AG04449 (cell line): Measurements from ENCODE around the gene RNASE8.

Experiments
- CTCF ChIA-PET: fragments of 350-600 bp; formaldehyde crosslinking; extraction: SDS; loops from one replicate; lab custom pipeline; 2021; ENCODE audit warnings: antibody characterized with exemption; lab: Yijun Ruan, JAX
- POLR2A ChIA-PET: fragments of 400-600, 350-600 bp; formaldehyde crosslinking; extraction: SDS; loops from one replicate; lab custom pipeline; 2020; ENCODE audit warnings: antibody characterized with exemption, inconsistent platforms; lab: Yijun Ruan, JAX
- DNase-seq: peaks from one replicate; pipeline ENCODE4 v3.0.0-alpha.2; 2010; ENCODE audit warnings: low read depth, low spot score
- H3K4me3 ChIP-seq: 2 replicates; pipeline ENCODE4 v1.5.1; 2011; ENCODE audit warnings: low read depth, mild to moderate bottlenecking, control low read depth, low read length
- TF ChIP-seq, protein P1 (sequence below): IDR thresholded peaks from one replicate; pipeline ENCODE4 v1.5.1; 2011; ENCODE audit warnings: mild to moderate bottlenecking, moderate library complexity, low read length, control low read depth, inconsistent platforms; ENCODE audit not compliant: insufficient read depth; ENCODE audit errors: missing control alignments

Gene RNASE8

GRCh38 chr14:21066882-21067502, 9.4 kb downstream of the RNASE8 start:
- DNase-seq: no peak

DNA sequence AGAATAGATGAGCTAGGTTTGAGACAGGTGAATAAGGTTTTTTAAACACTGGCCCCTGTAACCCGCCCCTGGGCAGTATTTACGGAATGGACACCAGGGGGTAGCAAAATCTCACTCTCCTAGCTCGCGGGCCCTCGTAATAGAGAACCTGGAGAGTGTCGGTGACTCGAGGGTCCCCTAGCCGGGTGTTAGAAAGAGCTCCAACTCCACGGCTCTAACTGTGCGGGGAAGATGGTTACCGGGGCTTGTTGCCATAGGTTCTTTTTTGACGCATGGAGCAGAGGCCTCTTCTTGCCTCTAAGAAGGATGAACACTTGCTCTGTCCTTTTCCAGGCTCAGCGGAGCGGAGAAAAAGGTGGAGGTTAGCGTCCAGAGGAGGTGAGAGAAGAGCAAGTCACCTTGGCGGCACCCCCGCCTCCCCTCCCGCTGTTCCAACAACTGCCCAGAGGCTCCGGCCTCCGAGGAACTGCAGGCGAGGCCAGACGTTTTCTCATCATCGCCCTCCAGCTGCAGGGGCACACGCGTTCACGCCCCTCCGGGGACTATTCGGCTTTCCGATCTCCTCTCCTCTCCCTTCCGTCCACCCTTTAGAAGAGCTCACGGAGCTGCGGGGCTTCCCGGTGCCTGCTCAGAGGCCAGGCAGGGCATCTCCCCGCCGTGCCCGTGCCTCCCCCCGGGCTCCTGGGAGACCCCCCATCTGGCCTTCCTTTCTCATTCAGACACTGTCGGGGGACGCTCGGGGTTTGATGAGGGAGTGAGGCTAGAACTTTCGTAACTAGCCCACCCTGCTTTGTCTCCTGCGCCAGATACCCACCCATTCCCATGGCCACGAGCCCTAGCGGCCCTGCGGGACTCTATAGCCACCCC, 11.1 kb downstream of the RNASE8 start:
- ChIA-PET CTCF (interaction anchor here (0.7 to 9.6 kb wide), 26 partner anchors 8 to 72 kb away, joined by 3 to 300 read pairs (median 4); partner anchors contain the start of genes TMEM253, TPPP2 and ZNF219), POLR2A (interaction anchor here (0.9 kb wide), 2 partner anchors 26 to 36 kb away, joined by 3 to 5 read pairs; no protein-coding TSS in a partner anchor)
- DNase-seq: no peak
- H3K4me3 ChIP-seq: peak overlapping the region; percentile 81
- TF ChIP-seq, protein P1, sequence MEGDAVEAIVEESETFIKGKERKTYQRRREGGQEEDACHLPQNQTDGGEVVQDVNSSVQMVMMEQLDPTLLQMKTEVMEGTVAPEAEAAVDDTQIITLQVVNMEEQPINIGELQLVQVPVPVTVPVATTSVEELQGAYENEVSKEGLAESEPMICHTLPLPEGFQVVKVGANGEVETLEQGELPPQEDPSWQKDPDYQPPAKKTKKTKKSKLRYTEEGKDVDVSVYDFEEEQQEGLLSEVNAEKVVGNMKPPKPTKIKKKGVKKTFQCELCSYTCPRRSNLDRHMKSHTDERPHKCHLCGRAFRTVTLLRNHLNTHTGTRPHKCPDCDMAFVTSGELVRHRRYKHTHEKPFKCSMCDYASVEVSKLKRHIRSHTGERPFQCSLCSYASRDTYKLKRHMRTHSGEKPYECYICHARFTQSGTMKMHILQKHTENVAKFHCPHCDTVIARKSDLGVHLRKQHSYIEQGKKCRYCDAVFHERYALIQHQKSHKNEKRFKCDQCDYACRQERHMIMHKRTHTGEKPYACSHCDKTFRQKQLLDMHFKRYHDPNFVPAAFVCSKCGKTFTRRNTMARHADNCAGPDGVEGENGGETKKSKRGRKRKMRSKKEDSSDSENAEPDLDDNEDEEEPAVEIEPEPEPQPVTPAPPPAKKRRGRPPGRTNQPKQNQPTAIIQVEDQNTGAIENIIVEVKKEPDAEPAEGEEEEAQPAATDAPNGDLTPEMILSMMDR: peak; percentile 62

More at GRCh38 chr14:21066882-21067502, 9.4 kb downstream of the RNASE8 start:
- H3K4me3 ChIP-seq: no peak overlapping the region
- TF ChIP-seq, protein P1: no peak
- POLR2A ChIA-PET: no interaction called here
- CTCF ChIA-PET: interaction anchor here (0.6 to 9.6 kb wide), 15 partner anchors 8 to 271 kb away, joined by 3 to 300 read pairs (median 7); partner anchors contain the start of gene TMEM253

DNA sequence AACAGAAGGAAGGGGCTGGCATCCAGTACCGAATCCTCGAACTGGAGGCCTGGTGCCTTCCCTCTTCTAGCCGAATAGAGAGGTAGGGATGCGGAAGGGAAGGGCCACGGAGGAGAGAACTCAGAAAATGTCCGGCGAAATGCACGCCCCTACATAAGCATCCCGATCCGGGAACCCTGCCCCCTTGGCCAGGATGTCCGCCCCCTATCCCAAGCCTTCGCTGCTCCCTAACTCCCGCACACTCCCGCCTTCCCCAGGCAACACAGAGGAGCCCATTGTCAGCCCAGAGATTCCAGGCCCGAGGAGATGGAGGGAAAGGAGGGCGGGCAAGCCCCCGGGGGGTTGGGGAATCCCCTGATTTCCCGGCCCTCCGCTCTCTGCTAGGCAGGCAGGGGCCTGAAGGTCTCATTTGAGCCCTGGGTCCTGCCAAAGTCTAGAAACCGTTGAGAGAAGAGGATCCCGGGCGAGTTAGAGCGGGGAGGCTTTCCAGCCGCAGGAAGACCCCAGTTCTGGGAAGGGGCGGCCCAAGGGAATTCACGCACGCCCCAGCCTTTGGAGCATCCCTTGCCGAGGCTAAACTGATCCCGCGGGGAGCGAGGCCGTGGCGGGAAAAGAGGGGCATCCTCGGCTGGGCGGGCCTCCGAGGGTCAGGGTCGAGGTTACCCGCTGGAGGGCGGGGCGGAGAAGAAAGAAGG, 11.9 kb downstream of the RNASE8 start:
- POLR2A ChIA-PET: interaction anchor here (1.8 to 2.7 kb wide), 5 partner anchors 10 to 26 kb away, joined by 4 to 42 read pairs (median 10); no protein-coding TSS in a partner anchor
- TF ChIP-seq, protein P1: no peak

GRCh38 chr14:21070083-21070609, 12.5 kb downstream of the RNASE8 start, which contains the start of gene ARHGEF40:
TSS of gene ARHGEF40 (plus strand) at chr14:21070304. CDS start at chr14:21070397, 93 bp downstream.
- H3K4me3 ChIP-seq: peak within 1 kb of the TSS; percentile 81
- POLR2A ChIA-PET: interaction anchor here (1.5 to 3.6 kb wide), 11 partner anchors 9 to 55 kb away, joined by 4 to 42 read pairs (median 10); partner anchors contain the start of gene TMEM253
- CTCF ChIA-PET: interaction anchor here (0.6 to 6.6 kb wide), 12 partner anchors 9 to 654 kb away, joined by 3 to 164 read pairs (median 16); partner anchors contain the start of gene TMEM253
- TF ChIP-seq, protein P1: no peak
- no peak for DNase-seq

More for the DNA sequence above, 11.9 kb downstream of the RNASE8 start:
- CTCF ChIA-PET: interaction anchor here (1.0 to 9.6 kb wide), 23 partner anchors 8 to 654 kb away, joined by 3 to 300 read pairs (median 19); partner anchors contain the start of genes TMEM253, TPPP2 and ZNF219
- DNase-seq: no peak
- H3K4me3 ChIP-seq: peak overlapping the region; percentile 81

- no peak for DNase-seq
- peak overlapping the region; percentile 81 for H3K4me3 ChIP-seq
- CTCF ChIA-PET: interaction anchor here (0.6 to 6.6 kb wide), 17 partner anchors 9 to 655 kb away, joined by 3 to 164 read pairs (median 5); partner anchors contain the start of gene TMEM253
- POLR2A ChIA-PET: interaction anchor here (0.6 to 3.6 kb wide), 16 partner anchors 7 to 616 kb away, joined by 3 to 42 read pairs (median 8); partner anchors contain the start of genes APEX1, METTL3, OSGEP and TMEM253
- TF ChIP-seq, protein P1: no peak
Observed at GRCh38 chr14:21070610-21071224, 13.1 kb downstream of the RNASE8 start.
